Smooth muscle cell (in vitro differentiated cells): Measurements from ENCODE around the gene ZNF273. TPM values are rescaled to one million over a fixed set of nuclear protein-coding genes. Genes with fewer than 3 reads are reported as not detected.

Experiments
- DNase-seq: peaks from one replicate; lab custom pipeline; 2025; ENCODE audit not compliant: unreplicated experiment; lab: John Stamatoyannopoulos, UW
- H2AFZ ChIP-seq: fragments of 200-600 bp; sonication (generic); 2 replicates; pipeline ENCODE4 v1.6.0; 2016; ENCODE audit warnings: antibody characterized with exemption, low read depth, mild to moderate bottlenecking
- H3F3A ChIP-seq: fragments of 200-600 bp; sonication (generic); 2 replicates; pipeline ENCODE4 v1.6.0; 2017; ENCODE audit warnings: antibody characterized with exemption, low read depth
- H3K27ac ChIP-seq: fragments of 200-600 bp; sonication (generic); 2 replicates; pipeline ENCODE4 v1.5.1; 2016; ENCODE audit warnings: low read depth, mild to moderate bottlenecking
- H3K27me3 ChIP-seq: fragments of 200-600 bp; sonication (generic); 2 replicates; pipeline ENCODE4 v1.6.1; 2016; ENCODE audit warnings: low read depth, mild to moderate bottlenecking
- H3K36me3 ChIP-seq: fragments of 200-600 bp; sonication (generic); 2 replicates; pipeline ENCODE4 v1.5.1; 2016; ENCODE audit warnings: low read depth
- H3K4me1 ChIP-seq: fragments of 200-600 bp; sonication (generic); 2 replicates; pipeline ENCODE4 v1.5.1; 2016; ENCODE audit warnings: low read depth
- H3K4me2 ChIP-seq: fragments of 200-600 bp; sonication (generic); 2 replicates; pipeline ENCODE4 v1.6.0; 2016; ENCODE audit warnings: mild to moderate bottlenecking
- H3K4me3 ChIP-seq: fragments of 200-600 bp; sonication (generic); 2 replicates; pipeline ENCODE4 v1.5.1; 2016; ENCODE audit warnings: mild to moderate bottlenecking
- H3K79me2 ChIP-seq: fragments of 200-600 bp; sonication (generic); 2 replicates; pipeline ENCODE4 v1.6.0; 2016; ENCODE audit warnings: low read depth, mild to moderate bottlenecking
- H3K9ac ChIP-seq: fragments of 200-600 bp; sonication (generic); 2 replicates; pipeline ENCODE4 v1.6.0; 2016; ENCODE audit warnings: low read depth
- H3K9me3 ChIP-seq: fragments of 200-600 bp; sonication (generic); replicated peaks from 2 replicates; pipeline ENCODE4 v1.5.1; 2016; ENCODE audit warnings: low read depth
- H4K20me1 ChIP-seq: fragments of 200-600 bp; sonication (generic); 2 replicates; pipeline ENCODE4 v1.6.0; 2016; ENCODE audit warnings: low read depth
- WGBS: methylation state at CpG from one replicate; pipeline ENCODE4 v1.1.7; 2016; ENCODE audit warnings: low lambda C conversion rate; 5-methylcytosine and 5-hydroxymethylcytosine counted together
- polyA plus RNA-seq: library from polyadenylated mRNA; unstranded; fragments of >200 nt; fragmentation: Nextera tagmentation; extraction: Ambion mirVana; gene quantifications from 2 replicates; pipeline ENCODE4 v1.2.1, GENCODE V29; 2016
- total RNA-seq: library from RNA; depleted of rRNA; stranded (reverse); fragments of >200 nt; gene quantifications from 2 replicates; pipeline ENCODE4 v1.2.3, GENCODE V29; 2014
- TF ChIP-seq, protein P1 (sequence below): fragments of 200-600 bp; sonication (generic); IDR thresholded peaks from 2 replicates; pipeline ENCODE4 v1.5.1; 2017; ENCODE audit warnings: borderline replicate concordance, mild to moderate bottlenecking, antibody characterized with exemption; ENCODE audit not compliant: insufficient read depth, poor library complexity, severe bottlenecking

Gene ZNF273
- total and polyA plus RNA-seq, 2 experiments from 2014 or later: 2.0 to 4.4 TPM

DNA sequence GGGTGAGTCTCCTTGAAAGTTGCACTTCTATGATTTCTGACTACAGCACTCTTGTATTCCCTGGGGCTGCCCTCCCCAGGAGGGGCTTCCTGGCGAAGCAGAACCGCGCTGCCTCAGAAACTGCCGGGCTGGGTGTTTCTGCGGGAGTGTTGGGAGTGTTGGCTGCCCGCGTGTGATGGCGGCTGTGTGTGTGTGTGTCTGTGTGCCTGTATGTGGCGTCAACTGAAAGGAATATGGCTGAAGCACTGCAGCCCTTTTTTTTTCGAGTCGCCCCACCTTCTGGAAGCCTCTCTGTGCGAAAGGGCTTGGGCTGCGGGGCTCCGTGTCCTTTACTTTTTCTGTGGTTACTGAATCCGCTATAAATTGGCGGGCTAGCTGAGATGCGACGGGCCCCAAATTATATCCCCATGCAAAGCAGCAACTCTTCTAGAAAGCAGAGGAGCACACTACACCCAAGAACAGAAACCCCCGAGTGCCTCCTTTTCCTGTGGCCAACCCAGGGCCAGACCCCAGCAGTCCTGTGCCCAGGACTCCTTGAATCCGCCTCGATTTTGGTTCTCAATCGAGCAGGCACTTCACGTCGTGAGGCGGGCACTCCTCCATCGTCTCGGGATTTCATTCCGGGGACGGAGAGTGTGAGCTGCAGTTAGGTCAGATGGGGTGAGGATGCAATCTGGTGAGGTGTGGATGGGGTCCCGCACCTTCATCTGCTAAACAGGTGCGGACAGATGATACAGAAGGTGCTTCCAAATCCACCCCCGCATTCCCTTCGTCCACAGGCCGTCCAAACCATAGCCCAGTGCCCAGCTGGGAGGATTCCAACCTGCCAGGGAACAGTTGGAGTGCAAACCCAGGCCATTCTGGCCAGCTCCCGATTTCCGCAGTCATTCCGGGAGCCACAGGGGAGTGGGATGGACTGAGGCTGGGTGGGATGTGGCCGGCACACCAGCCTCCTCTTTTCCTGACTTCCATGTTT, 22.5 kb upstream of the ZNF273 start:
- no peak overlapping the region for H3K4me2 ChIP-seq
- no peaks in the 10 kb centered on the region for H3K79me2 ChIP-seq
- no peaks in the 10 kb centered on the region for H3K36me3 ChIP-seq
- WGBS: 91% methylated on average over 38 of the region's 38 CpGs
- TF ChIP-seq, protein P1, sequence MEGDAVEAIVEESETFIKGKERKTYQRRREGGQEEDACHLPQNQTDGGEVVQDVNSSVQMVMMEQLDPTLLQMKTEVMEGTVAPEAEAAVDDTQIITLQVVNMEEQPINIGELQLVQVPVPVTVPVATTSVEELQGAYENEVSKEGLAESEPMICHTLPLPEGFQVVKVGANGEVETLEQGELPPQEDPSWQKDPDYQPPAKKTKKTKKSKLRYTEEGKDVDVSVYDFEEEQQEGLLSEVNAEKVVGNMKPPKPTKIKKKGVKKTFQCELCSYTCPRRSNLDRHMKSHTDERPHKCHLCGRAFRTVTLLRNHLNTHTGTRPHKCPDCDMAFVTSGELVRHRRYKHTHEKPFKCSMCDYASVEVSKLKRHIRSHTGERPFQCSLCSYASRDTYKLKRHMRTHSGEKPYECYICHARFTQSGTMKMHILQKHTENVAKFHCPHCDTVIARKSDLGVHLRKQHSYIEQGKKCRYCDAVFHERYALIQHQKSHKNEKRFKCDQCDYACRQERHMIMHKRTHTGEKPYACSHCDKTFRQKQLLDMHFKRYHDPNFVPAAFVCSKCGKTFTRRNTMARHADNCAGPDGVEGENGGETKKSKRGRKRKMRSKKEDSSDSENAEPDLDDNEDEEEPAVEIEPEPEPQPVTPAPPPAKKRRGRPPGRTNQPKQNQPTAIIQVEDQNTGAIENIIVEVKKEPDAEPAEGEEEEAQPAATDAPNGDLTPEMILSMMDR: no peak
- H3K9me3 ChIP-seq: no peaks in the 10 kb centered on the region
- H3K27me3 ChIP-seq: no peaks in the 10 kb centered on the region
- no peak overlapping the region for H3K27ac ChIP-seq
- no peaks in the 10 kb centered on the region for H3F3A ChIP-seq
- H2AFZ ChIP-seq: no peak overlapping the region
- H4K20me1 ChIP-seq: no peaks in the 10 kb centered on the region
- H3K4me1 ChIP-seq: no peaks in the 10 kb centered on the region
- no peak for DNase-seq
- no peak overlapping the region for H3K9ac ChIP-seq
- no peak overlapping the region for H3K4me3 ChIP-seq

- Histone ChIP-seq H3K79me2 (no peaks in the 10 kb centered on the region), H3K27me3 (no peaks in the 10 kb centered on the region), H3F3A (no peaks in the 10 kb centered on the region), H3K4me1 (no peaks in the 10 kb centered on the region), H3K36me3 (no peaks in the 10 kb centered on the region), H3K27ac (no peak overlapping the region), H3K9me3 (no peaks in the 10 kb centered on the region), H3K4me2 (no peak overlapping the region), H2AFZ (no peak overlapping the region), H3K4me3 (no peak overlapping the region), H4K20me1 (no peaks in the 10 kb centered on the region), H3K9ac (no peak overlapping the region)
- DNase-seq: no peak
- TF ChIP-seq, protein P1: no peak
- WGBS: 90% methylated on average over 26 of the region's 26 CpGs
Measured at GRCh38 chr7:64881461-64882287, 21.4 kb upstream of the ZNF273 start.

- Histone ChIP-seq H3K9ac (no peak overlapping the region), H3K4me3 (no peak overlapping the region), H2AFZ (no peak overlapping the region), H4K20me1 (no peaks in the 10 kb centered on the region), H3K27me3 (no peaks in the 10 kb centered on the region), H3K4me2 (no peak overlapping the region), H3K36me3 (no peaks in the 10 kb centered on the region), H3K79me2 (no peaks in the 10 kb centered on the region), H3K27ac (no peak overlapping the region), H3K9me3 (no peaks in the 10 kb centered on the region), H3F3A (no peaks in the 10 kb centered on the region), H3K4me1 (no peaks in the 10 kb centered on the region)
- 96% methylated on average over 53 of the region's 55 CpGs for WGBS
- TF ChIP-seq, protein P1: no peak
- no peak for DNase-seq
Measured at GRCh38 chr7:64882341-64883112, 20.5 kb upstream of the ZNF273 start.
